Activated CD8-positive, alpha-beta memory T cell treated with anti-CD3 and anti-CD28 coated beads for 1 hour (primary cell): ENCODE results near the gene PALD1.

Experiments
- DNase-seq, 2 donors: peaks; one replicate each; pipeline ENCODE4 v3.0.0-alpha.2; 2020; ENCODE audit warnings: low read depth in 1 of 2; ENCODE audit errors: extremely low read depth in 1 of 2

Gene PALD1

DNA sequence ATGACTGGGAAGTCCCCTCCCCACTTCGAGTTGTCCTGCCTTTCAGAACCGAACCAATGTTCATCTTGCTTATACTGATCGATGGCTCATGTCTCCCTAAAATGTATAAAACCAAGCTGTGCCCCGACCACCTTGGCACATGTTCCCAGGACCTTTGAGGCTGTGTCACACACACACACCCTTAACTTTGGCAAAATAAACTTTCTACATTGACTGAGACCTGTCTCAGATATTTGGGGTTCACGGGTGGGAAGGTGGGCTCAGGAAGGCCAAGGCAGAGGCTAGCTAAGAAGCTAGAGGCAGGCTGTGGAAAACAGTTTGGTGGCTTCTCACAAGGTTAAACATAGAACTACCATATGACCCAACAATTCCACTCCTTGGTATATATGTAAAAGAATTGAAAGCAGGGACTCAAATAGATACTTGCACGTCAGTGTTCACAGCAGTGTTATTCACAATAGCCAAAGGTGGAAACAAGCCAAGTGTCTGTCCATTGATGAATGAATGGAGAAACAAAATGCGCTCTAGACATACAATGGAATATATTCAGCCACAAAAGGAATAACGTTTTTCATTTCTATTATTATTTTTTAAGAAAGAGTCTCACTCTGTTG, 108.6 kb downstream of the PALD1 start:
- no peak for DNase-seq

DNA sequence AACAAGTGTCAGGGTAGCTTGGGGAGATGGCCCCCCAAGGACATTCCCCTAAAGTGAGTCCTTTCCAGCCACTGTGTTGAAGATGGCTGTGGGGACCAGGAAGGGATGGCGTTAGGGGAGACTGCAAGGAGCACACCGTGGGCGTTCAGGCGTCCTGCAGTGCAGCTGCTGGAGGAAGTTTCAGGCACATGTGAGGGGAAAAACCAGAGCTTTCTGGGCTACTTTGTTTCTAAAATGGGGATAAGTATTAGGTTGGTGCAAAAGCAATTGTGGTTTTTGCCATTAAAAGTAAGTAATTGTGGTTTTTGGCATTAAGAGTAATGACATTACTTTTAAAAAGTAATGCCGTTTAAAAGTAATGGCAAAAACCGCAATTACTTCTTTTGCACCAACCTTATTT, 109.7 kb downstream of the PALD1 start:
- DNase-seq: no peak

DNA sequence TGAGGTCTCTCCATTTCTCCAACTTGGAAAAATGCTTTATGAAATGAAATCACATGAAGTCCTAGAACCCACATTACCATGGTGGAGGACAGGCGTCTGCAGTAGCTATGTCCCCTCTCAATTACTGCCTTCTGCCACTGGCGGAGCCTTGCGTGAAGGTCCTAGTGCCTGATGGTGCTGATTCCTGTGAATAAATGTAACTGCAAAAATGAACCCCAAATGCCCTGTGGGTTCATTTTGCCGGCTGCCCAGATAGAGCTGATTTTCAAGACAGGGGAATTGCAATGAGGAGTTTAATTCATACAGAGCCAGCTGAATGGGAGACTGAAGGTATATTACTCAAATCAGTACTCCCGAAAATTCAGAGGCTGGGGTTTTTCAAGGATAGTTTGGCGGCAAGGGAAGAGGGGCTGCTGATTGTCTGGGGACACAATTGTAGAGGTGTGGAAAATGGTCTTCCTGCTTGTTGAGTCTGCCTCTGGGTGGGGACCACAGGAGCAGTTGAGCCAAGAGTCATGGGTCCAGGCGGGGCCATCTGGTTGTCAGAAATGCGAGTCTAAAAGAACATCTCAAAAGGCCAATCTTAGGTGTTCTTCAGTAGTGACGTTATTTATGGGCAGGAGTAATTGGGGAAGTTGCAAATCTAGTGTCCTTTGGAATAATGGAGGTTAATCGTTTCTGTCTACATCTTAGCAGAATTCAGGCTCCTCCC, 110.4 kb downstream of the PALD1 start:
- no peak for DNase-seq

DNA sequence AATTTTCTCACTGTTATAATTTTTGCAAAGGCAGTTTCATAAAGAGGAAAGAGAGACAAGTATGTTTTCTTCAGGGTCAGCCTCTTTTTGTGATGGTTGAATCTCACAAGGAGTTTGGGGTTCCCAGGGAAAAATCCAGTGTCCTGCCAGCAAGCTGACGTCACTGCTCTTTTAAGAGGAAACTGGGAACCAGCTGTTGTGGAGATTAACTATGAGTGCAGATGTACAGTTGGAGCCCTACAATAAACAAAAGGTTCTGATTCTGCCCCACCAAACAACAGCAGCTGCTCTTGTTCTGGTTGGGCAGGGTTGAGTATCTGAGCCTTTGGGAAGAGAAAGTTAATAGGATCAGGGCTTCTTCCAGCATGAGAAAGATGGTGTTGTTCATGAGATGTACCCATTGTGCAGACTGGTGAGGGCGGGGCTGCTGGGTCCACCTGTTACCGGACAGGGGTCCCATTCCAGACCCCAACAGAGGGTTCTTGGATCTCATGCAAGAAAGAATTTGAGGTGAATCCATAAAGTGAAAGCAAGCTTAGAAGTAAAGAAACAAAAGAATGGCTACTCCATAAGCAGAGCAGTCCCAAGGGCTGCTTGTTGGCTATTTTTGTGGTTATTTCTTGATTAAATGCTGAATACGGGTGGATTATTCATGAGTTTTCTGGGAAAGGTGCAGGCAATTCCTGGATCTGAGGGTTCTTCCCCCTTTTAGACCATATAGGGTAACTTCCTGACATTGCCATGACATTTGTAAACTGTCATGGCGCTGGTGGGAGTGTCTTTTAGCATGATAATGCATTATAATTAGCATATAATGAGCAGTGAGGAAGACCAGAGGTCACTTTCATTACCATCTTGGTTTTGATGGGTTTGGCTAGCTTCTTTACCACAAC, 111.4 kb downstream of the PALD1 start:
- no peak for DNase-seq

DNA sequence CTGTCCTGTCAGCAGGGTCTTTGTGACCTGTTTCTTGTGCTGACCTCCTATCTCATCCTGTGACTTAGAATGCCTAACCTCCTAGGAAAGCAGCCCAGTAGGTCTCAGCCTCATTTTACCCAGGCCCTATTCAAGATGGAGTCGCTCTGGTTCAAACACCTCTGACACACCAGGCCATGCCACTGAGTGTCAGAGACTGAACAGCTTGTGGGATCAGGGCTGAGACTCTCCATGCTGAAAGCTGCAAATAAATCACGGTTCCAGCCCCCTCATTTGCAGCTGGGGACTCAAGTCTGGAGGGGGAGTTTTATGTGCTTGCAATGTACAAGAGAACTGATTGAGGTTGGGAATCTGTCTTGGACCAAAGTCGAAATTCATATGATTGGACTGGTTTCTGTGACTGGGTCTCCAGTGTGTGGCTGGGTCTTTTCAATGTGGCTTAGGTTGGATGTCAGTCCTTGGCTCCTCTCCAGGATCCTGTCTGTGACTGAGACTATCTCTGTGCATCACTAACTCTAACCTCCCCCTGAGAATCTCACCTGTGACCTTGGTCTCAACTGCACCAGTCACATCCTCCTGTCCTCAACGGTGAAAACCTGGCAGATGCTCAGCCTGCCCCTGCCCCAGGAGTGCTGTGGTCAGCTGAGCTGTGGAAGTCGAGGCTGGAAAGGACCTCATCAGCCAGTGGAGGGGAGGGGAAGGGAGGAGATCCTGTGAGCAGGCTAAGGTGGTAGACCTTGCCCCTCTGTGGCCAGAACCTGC, 112.3 kb downstream of the PALD1 start:
- no peak for DNase-seq

DNA sequence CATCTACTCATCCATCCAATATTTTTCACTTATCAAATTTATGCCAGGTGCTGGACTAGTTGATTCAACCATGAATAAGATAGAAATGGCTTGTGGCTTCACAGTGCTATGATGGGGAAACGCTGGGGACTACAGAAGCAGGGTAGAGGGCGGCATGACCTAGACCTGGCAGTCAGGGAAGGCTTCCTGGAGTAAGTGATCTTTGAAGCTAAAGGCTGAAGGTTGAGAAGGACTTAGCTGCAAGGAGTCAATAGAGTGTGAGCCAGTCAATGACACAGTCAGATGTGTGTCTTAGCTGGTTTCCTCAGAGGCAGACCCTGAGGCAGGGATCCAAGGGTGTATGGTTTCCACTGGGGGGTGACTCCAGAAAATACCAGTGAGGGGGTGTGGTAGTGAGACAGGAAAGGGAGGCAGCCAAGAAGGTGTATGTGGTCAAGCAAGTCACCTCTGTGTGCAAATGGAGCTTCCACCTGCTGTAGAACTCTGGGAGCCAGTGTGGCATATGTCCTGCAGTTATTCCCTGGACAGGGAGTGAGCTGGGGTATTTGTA, 113.7 kb downstream of the PALD1 start:
- no peak for DNase-seq

DNA sequence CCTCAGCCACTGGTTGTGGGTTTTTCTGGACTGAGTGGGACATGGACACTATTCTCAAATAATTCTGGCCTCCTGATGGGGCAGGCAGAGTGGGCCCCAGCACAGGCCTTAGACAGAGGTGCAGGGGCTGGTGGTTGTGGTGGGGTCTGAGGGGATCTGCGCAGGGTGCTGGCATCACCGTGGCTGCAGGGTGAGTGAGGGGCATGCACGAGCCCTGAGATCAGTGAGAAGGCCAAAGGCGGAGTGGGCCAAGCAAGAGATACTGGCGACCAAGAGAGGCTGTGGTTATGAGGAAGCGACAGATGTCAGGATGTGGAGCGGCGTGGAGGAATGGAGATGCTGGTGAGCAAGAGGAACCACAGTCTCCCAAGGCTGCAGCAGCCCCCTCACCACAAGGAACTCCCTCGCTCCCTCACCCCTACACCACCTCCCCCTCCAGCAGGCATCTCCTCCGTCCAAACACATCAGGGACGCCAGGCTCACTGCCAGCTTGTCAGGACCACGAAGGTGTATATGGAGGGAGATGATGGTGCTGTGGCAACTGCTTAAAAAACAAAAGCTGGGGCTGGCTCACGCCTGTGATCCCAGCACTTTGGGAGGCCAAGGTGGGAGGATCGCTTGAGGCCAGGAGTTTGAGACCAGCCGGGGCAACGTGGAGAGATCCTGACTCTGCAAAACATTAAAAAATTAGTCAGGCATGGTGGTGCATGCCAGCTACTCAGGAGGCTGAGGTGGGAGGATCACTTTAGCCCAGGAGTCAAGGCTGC, 114.4 kb downstream of the PALD1 start:
- DNase-seq: no peak

DNA sequence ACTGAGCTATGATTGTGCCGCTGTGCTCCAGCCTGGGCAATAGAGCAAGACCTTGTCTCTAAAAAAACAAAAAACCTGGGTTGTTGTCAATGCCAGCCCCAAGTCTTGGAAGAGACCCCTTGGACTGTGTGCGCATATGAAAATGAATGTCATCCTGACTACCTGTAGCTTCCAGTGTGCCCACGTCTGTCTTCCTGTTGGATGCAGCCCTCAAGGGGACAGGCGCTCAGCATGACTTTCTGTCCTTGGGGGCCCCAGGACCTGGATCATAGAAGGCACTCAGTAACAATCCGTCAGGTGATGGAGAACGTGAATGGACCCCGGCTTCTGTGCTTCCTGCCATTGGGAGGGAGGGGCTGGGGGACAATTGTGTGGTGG, 114.9 kb downstream of the PALD1 start:
- DNase-seq: no peak

DNA sequence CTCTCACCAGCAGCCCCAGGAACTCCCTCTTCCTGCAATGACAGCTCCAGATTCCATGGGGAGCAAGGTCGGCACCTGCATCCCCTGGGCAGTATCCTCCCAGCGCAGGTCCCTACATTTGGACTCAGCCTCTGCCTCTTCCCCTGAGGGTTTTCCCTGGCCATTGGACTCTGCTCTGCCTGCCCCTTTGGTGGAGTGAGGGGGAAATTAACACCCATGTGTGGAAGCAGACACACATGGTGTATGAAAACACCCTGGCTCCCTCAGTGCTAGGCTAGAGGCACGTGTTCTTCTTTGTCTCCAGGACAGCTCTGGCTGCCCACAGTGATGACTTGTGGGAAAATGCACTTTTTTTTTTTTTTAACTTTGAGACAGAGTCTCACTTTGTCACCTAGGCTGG, 115.6 kb downstream of the PALD1 start:
- no peak for DNase-seq

DNA sequence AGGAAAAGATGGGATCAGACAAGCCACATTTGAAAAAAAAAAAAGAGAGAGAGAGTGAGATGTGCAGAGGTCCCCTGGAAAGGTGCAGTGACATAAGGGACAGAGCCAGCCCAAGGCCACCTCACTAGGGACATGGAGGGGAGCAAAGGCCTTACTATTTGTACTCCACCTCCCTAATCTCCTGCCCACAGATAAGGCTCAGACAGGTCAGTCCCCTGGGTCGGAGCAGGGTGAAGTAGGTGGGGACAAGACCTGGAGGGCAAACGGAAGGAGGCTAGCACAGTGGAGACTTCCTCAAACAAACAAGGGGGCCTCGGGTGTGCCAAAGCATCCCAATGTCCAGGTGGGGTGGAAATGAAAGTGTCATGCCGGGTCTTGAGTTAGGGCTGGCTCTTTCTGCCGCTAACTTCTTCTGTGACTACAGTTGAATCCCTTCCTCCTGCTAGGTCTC, 117.0 kb downstream of the PALD1 start:
- no peak for DNase-seq

DNA sequence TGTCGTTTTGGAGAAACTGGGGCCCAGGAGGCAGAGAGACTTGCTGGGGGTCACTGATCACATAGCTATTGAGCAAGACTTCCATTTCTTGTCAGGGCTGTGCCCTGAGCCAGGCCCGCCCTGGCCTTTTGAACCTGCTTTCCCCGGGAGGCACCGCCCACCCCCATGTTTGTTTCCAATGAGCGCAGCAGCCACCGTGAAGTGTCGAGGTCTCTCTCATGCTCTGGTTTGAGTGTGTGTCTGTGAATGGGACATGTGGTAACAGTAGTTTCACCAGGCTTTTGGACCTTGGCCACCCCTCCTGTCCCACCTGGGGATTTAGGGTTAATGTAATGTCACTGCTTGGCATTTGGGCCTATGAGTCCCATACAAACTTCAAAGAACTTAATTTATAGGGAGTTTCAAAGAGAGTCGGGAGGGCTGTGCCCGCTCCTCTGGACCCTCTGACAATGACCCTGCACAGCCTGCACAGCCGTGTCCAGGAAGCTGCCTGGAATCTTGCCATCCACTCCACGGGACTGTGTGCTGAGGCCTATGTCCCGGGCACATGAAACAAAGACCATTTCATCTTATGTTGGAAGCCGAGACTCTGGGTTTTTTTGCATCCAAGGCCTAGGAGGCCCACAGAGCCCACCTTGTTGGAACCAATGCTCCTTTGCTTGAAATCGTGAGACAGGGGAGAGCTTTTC, 117.7 kb downstream of the PALD1 start:
- DNase-seq: no peak

DNA sequence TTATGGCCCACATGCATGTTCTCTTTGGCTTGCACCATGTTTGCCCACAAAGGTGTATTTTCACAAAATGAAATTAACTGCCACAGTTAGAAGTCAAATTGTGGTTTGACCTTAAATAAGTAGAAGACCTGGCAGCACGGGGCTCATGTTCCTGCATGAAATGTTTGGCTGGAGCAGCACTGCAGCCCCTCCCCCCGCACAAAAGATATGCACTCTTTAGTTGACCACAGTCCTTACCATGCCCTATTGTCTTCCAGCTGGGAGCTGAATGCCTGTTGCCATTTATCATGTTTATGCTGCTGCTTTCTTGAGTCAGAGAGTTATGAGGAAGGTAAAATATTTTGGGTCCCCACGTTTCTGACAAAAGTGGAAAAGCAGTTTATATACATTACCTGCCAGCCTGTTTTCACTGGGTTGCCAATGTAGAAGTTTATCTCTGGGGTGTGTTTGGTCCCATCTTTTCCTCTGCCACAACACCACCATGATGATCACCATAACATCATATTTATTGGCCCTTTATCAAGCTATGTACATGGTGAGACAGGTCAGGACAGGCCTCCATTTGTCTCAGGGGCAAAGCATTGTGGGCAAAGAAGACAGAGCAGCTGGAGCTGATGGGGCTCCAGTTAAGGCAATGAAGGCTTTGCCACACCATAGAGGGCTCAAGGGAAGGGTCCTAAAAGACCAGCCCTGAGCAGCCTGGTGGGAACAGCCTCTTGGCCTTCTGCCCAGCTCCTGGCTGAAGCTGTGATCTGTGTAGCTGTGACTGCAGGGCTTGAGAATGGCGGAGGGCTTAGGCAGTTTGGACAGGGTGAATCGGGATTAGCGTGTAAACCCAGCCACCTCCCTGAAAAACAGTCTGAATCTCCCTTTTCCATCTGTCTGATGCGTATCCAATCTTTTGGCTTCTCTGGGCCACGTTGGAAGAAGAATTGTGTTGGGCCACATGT, 118.6 kb downstream of the PALD1 start:
- DNase-seq: no peak

DNA sequence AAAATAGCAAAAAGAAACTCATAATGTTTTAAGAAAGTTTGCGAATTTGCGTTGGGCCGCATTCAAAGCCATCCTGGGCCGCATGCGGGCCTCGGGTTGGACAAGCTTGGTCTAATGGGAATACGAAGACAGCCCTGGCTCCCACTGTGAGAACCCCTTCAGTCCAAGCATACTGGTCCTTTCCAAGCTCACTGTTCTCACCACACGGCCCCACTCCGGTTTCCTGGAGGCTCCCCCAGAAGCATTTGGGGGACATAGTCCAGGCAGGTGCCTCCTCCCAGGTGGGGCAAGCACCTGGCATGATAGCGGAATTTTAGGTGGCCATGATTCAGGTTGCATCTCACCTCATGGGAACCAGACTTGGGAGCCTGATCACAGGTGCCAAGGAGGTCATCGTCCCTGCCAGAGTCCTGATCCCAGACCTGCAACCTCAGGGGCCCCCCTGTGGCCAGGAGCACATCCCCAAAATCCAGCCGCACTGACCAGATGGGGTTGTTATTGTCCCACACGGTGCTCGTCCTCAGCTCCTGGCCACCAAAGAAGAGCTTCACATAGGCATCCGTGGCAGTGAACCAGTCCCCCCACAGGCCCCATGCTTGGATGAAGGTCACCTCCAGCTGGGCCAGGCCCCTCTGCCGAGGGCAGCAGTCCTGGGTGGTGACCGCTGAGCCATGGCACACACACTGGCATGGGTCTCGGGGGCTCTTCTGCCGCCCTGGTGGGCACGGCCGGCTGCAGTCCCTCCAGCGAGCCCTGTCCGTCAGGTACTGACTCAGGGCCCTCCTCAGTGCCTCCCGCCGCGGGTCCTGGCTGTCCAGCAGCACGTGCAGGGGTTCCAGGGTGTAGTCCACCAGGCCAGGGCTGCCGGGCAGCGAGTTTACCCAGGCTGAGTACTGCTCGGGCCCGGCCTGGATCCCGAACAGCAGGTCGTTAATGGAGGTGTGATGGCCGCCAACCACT, 119.6 kb downstream of the PALD1 start:
- no peak for DNase-seq

DNA sequence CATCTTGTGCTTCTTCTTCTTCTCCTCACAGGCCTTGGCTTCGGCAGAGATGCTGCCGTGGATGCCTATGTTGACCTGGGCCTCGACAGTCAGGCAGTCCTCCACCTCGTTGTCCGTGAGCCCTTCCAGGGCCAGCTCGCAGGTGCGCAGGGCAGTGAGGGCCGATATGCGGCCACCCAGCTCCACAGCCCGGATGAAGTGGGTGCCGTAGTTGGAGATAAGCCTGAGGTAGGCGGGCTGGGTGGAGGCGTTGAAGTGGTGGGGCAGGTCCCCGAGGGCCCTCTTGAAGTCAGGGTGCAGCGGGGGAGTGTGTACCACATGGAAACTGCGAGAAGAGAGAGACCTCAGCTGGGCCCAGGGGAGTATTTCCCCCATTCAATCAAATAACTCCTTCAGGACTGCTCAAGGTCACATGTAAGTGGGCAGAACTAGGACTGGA, 120.3 kb downstream of the PALD1 start:
- DNase-seq: no peak

DNA sequence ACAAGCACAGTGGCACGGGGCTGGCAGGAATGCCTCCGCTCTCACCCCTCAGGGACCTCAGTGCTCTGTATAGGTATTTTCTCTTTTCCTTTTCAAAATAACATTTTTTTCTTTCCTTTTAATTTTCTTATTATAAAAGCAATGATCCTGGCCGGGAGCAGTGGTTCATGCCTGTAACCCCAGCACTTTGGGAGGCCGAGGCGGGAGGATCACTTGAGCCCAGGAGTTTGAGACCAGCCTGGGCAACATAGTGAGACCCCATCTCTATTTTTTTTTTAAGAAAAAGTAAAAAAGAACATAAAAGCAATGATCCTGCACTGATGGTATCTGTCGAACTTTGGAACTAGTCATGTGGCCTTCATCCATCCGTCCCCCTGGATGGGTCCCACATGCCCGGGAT, 120.8 kb downstream of the PALD1 start:
- DNase-seq: no peak

DNA sequence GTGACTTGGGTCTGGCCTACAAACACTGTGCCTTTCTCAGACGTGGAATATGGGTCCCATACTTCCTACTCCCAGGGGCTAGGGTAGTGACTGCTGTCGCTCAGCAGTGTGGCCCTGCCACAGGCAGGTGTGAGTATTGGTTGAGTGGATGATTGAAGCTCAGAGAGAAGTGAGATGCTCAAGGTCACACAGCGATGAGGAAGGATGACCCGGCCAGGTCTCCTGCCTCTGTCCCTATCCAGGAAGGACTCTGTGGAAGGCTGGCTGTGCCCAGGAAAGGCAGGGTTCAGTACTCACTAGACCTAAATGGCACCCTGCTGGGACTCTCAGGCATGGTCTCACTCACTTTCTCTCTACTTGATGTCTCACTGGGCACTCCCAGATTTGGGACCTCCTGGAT, 121.2 kb downstream of the PALD1 start:
- DNase-seq: no peak
